ENCODE measurements around the gene PYGB.
"Not testable (repeated sequence)": the region's sequence is repeated elsewhere in the genome, so short reads cannot be mapped to it uniquely, and the experiment has no call there.

PYGB gene

GRCh38 chr20:25314497-25315417 is 66.9 kb downstream of the PYGB start:
- no peak for DNase-seq (ENCODE audit: low read depth)

DNA sequence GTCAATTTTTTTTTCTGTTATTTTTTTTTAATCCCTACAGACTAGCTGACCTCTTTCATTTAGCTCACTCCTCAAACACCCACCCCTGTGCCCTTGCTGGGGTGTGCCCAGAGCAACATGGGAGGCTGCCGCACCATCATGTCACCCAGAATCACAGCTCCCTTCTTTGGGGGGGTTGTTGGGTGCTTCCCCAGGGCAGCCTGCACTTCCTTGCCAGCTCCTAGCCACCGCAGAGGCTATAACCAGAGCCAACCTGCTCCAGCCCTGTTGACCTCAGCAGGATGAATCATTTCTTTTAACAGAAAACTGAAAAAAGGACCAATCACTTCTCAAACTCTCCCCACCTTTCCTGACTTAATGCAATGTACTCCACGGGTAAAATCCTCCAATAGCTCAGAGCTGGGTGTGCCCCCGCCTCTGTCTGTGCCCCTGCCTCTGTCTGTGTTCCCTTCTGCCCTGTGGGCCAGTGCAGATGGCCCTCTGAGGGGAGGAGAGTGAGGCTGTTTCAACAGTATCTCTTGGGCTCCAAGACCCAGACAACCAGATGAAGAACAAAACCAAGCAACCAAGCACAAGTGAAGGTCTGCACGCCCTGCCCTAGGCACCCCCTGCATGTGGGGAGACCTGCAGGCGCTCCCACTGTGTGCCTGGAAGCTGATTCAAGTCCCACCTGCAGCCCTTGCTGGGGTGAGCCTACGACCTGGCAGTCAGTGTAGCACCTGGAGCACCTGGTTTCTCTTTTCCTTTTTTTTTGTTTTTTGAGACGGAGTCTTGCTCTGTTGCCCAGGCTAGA is 67.7 kb downstream of the PYGB start:
- no peak for DNase-seq (ENCODE audit: low read depth)

GRCh38 chr20:25316506-25317190 is 68.8 kb downstream of the PYGB start:
- no peak for DNase-seq (ENCODE audit: low read depth)

DNA sequence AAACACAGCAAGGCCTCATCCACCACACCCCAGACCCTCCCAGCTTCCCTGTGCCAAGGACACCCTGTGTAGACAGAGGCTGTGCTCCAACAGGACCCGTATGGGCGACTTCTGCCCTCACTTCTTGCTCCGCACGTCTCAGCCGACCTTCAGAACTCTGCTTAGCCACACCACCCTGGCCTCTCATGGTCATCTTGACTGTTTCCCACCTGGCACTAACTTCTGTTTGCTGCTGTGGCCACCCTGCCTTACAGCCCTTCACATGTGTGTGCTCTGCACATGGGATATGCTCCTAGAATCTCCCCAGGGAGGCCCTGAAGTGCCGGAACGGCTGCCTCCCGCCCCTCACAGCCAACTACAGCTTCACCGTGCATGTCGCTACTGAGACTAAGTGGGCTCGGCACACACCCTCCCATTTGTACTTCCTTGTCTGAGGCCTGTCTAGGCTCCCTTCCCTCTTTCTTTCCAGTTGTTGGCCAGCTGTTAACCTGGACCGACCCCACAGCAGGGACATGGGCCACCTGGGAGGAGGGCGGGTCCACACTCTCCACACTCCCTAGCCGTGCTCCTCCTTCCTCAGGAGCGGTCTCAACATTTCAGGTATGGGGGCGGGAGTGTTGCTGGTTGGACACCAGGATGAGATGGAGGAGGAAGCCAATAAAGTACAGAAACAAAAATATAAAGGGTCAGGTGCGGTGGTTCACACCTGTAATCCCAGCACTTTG is 69.6 kb downstream of the PYGB start:
- no peak for DNase-seq (ENCODE audit: low read depth)

DNA sequence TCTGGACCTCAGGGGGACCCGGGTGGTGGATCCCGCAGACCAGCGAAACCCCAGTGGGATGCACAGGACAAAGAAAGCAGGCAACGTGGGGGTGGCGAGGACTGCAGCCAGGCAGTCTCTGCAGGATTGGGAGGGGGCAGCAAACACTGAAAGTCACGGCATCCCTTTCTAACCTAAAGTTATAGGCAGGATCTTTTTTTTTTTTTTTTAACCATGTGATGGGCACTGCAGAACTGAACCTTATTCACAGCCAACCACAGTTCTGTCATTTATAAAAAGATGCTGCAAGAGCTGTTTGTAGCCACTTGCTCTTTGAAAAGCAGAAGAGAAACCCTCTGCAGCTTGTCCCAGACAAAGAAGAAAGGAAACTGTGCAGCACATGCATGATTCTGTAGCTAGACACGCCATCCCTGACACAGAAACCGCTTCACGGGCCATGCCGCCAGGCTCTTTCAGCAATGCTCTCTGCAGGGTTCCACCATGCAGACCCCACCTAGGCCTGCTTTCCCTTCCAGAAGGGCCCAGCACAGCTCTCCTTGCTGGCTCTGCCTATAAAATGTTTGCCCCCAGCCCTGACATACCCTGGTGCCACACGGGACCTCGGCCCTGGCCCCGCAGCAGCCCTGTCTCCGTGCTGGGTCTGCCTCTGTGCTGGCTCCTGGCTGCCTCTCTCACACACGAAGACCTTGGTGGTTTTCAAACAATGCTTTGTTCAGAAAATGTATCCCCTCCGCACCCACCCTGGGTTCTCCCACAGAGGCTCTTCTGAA is 70.8 kb downstream of the PYGB start:
- DNase-seq (ENCODE audit: low read depth), result no peak

GRCh38 chr20:25319241-25320034 is 71.6 kb downstream of the PYGB start:
- no peak for DNase-seq (ENCODE audit: low read depth)

DNA sequence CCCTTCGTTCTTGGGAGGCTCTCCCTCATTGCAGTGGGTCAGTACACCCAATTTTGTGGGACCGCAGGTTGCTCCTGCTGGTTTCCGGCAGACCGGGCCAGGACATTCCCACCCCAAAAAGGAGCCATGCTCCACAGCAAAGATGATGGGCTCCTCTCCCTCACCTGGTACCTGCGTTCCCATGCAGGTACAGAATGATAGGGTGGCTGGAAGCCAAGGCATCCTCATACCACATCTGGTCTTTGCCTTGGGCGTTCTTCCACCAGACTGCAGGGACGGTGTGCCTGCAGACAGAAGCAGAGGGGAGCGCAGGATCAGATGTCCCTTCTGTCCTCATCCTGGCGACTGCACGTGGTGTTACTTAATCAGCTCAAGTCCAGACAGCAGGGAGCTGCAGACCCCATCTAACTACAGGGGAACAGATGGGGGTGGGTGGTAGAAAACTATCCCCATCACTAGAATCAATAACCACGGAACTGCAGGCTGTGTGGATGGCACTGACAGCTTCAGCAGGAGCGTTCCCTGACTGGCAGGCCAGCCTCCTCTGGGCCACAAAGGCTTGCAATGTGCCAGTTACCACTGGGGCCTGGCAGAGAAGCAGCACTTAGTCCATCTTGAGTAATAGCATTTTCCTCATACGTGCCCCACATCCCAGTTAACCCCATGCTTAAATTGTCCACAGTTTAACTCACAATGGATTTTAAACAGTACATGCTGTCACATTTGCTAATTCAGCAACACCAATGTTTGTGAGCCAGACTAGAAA is 72.3 kb downstream of the PYGB start:
- DNase-seq (ENCODE audit: low read depth), result no peak

- DNase-seq (ENCODE audit: low read depth), result no peak
Measured at GRCh38 chr20:25321262-25321831, 73.5 kb downstream of the PYGB start.

- DNase-seq (ENCODE audit: low read depth), result no peak
Measured at GRCh38 chr20:25321991-25322390, 74.1 kb downstream of the PYGB start.

DNA sequence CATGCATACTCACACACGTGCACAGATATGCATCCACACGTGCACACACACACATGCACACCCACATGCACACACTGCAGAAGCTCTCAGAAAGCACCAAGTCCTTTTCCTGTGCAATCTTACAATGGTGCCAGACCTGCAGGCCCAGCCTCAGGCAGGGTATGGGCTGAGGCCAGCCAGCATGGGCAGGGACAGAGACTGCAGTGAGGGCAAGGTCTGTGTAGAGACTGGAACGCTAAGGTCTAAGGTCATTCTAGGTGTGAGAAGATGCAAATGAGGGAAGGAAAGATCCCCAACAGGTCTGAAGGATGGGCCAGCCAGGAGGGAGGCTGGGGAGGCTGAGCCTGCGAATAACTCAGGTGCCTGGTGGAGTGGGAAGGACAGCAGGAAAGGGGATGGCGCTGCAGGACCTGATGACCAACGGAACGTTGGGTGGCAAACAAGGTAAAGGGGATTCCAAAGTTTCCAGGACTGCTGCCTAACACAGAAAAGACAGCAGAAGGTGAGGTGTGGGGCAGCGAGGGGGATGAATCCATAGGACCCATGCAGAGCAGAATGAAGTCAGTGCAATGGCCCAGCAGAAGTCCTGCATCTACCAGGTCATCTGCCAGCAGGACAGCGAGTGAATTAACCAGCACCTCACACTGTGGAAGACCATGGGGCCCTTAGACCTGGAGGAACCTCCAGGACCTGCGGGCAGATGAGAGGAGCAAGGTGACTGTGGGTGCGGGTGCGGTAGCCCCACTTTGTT is 75.8 kb downstream of the PYGB start:
- no peak for DNase-seq (ENCODE audit: low read depth)

DNA sequence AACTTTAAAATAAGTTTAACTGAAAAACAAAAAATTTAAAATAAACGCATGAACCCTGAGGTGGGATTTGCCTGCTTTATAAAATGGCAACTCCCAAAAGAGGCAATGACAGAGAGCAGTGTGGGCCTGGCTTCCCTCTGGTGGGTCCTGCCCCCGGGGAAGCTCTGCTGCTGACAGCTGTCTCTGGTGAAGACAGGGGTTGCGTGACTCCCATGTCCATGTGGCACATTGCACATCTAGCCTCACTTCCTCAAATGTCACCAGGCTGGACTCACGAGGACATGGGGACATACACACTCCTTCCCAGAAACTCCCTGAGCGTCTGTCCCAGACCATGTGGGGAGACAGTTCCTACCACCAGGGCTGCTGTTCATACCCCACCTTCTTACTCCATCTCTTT is 76.5 kb downstream of the PYGB start:
- no peak for DNase-seq (ENCODE audit: low read depth)

DNA sequence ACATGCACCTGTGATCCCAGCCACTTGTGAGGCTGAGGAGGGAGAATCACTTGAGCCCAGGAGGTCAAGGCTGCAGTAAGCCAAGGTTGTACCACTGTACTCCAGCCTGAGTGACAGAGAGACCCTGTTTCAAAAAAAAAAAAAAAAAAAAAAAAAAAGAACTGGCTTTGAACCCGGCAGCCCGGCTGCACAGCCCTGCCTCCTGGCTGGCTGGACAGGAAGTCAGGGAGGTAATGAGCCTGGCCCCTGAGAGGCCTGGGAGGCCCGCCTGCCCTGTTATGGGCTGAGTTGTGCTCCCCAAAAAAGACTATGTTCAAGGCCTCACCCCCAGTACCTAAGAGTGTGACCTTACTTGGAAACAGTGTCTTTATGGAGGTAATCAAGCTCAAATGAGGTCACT is 77.2 kb downstream of the PYGB start:
- no peak for DNase-seq (ENCODE audit: low read depth)

GRCh38 chr20:25325997-25326396 is 78.1 kb downstream of the PYGB start:
- DNase-seq (ENCODE audit: low read depth), result no peak

DNA sequence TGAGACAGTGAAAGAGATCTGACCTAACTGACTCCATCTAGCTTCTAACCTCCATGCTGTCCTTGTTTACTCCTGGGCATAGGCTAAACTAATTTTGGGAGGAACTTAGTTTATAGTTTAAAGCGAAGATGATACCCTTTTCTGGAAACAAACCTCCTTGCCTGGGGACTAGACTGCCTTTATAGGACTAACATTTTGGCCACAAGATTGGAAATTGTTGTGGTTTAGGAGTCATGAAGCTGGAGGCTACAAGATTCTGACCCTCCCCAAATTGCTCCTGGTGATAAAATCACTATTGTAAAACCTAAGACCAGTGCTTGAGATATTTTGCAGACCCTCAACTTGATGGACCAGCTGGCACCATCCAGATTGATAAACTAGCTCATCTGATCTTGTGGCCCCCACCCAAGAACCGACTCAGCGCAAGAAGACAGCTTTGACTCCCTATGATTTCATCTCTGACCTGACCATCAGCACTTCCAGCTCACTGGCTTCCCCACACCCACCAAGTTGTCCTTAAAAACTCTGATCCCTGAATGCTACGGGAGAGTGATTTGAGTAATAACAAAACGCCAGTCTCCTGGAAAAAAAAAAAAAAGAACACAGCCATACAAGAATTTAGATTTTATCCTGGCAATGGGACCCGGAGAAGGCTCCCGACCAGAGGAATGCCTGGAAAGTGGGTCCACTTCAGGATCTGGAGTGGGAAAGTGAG is 79.8 kb downstream of the PYGB start:
- no peak for DNase-seq (ENCODE audit: low read depth)

DNA sequence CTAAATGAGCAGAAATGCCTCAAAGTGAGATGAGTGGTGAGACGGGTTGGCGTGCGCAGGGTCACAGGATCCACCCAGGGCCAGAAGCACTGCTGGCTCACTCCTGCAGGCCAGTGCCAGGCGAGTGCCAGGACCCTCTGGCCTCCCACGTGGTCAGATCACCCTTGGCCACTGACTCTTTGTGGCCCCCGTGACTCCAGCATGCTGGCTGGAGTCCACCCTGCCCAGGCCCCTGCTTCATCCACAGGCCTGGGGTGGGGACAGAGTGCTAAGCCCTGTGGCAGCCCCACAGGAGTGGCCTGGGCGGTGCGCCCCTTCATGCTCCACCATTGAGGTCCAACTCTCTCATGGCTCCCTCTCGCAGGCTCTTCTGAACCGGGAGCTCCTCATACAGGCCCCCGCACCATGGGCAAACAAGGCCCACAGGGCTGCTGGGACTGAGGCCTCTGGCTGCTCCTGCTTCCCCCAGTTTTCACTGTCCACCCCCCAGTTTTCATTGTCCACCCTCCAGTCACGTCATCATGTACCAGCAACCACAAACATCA is 81.1 kb downstream of the PYGB start:
- DNase-seq (ENCODE audit: low read depth), result no peak

- not testable (repeated sequence) for DNase-seq (ENCODE audit: low read depth)
Measured at GRCh38 chr20:25334972-25335371, 87.1 kb downstream of the PYGB start.

All from GM04504 (cell line).